ENCODE data around the gene DYTN.
"Not testable (repeated sequence)": the region's sequence is repeated elsewhere in the genome, so short reads cannot be mapped to it uniquely, and the experiment has no call there.

Gene DYTN

GRCh38 chr2:206718296-206718695 lies at the start of gene DYTN:
Gene DYTN (minus strand): TSS chr2:206718396. CDS start chr2:206718279, 117 bp downstream.
- DNase-seq (ENCODE audit: low spot score), result no peak

- no peak for DNase-seq (ENCODE audit: low spot score)
Observed at GRCh38 chr2:206766057-206766930, 48.1 kb upstream of the DYTN start.

GRCh38 chr2:206765242-206766056 lies 47.3 kb upstream of the DYTN start, which contains the start of the genes FASTKD2 and MDH1B:
Gene FASTKD2 (plus strand): TSS chr2:206765606. CDS start chr2:206766694, 1,088 bp downstream.
Gene MDH1B (minus strand): TSS chr2:206765328. CDS start chr2:206765271, 57 bp downstream.
- DNase-seq (ENCODE audit: low spot score), result peak; percentile 85

- no peak for DNase-seq (ENCODE audit: low spot score)
Observed at GRCh38 chr2:206764673-206765241, 46.6 kb upstream of the DYTN start.

- no peak for DNase-seq (ENCODE audit: low spot score)
Observed at GRCh38 chr2:206756816-206757215, 38.6 kb upstream of the DYTN start.

GRCh38 chr2:206740800-206741199 lies 22.6 kb upstream of the DYTN start:
- no peak for DNase-seq (ENCODE audit: low spot score)

GRCh38 chr2:206739271-206739670 lies 21.1 kb upstream of the DYTN start:
- no peak for DNase-seq (ENCODE audit: low spot score)

GRCh38 chr2:206736935-206737334 lies 18.7 kb upstream of the DYTN start:
- DNase-seq (ENCODE audit: low spot score), result no peak

GRCh38 chr2:206733341-206733740 lies 15.1 kb upstream of the DYTN start:
- no peak for DNase-seq (ENCODE audit: low spot score)

- no peak for DNase-seq (ENCODE audit: low spot score)
Observed at GRCh38 chr2:206728277-206729199, 10.3 kb upstream of the DYTN start.

- no peak for DNase-seq (ENCODE audit: low spot score)
Observed at GRCh38 chr2:206727287-206727686, 9.1 kb upstream of the DYTN start.

GRCh38 chr2:206723288-206723687 lies 5.1 kb upstream of the DYTN start:
- no peak for DNase-seq (ENCODE audit: low spot score)

GRCh38 chr2:206721256-206721920 lies 3.2 kb upstream of the DYTN start:
- DNase-seq (ENCODE audit: low spot score), result no peak

- no peak for DNase-seq (ENCODE audit: low spot score)
Observed at GRCh38 chr2:206716623-206717022, 1.6 kb downstream of the DYTN start.

GRCh38 chr2:206715183-206715582 lies 3.0 kb downstream of the DYTN start:
- not testable (repeated sequence) for DNase-seq (ENCODE audit: low spot score)

GRCh38 chr2:206713746-206714145 lies 4.5 kb downstream of the DYTN start:
- DNase-seq (ENCODE audit: low spot score), result no peak

GRCh38 chr2:206708286-206708685 lies 9.9 kb downstream of the DYTN start:
- DNase-seq (ENCODE audit: low spot score), result no peak

GRCh38 chr2:206707164-206707701 lies 11.0 kb downstream of the DYTN start:
- no peak for DNase-seq (ENCODE audit: low spot score)

- no peak for DNase-seq (ENCODE audit: low spot score)
Observed at GRCh38 chr2:206701952-206702605, 16.1 kb downstream of the DYTN start.

- DNase-seq (ENCODE audit: low spot score), result no peak
Observed at GRCh38 chr2:206700156-206700555, 18.0 kb downstream of the DYTN start.
